HuH-7.5 (cell line): ENCODE results near the gene NKAIN4.
A peak's percentile ranks its signal among the peaks of the same experiment; 100 is the strongest.

Experiments used
- DNase-seq: peaks from one replicate; pipeline ENCODE4 v3.0.0; 2011; ENCODE audit warnings: low spot score

Gene NKAIN4

DNA sequence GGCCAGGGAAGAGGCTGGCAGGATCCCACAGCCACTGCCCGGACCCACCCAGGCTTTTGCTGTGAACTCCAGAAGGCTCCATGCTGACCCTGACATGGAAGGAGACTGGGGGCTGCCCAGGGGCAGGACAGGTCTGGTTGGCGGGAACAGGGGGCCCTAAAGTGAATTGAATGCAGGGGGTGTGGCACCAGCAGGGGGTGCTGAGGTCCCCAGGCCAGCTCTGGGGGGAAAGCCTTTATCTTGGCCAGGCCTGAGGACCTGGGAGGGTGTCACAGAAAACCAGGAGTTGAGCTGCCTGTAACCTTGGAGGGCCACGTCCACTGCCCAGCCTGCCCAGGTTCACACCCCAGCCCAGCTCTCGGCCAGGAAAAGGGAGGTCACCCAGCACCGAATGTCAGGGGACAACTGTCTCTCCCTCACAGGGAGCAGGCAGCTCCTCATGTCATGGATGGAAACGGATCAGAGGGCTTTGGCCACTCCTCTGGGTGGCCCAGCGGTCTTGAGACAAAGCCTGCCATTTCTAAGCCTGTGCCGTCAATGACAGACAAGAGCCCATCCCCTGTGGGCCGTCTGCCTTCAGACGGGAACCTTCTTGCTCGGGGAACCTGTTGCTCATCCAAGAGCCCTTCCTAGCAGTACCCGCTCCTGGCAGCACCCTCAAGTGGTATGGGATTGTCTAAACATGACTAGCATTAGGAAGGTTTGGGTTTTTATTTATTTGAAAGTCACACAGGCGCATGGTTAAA lies 35.4 kb downstream of the NKAIN4 start:
- DNase-seq: no peak

DNA sequence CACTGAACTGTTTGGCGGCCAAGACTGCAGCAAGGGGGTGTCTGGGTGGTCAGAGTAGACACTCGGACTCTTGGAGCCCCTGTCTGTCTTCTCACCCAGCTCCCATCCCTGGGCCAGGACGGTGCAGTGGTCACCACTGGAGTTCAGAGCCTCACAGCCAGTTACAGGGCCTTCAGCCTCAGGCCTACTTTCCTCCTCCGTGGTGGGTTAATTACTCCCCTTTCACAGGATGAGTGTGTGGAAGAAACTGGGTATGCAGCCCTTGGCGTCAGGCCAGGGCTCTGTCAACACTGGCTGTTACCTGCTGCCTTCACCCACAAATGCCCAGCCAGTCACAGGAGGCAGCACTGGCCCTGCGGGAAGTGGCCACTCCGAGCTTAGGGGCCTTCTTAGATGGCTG lies 36.6 kb downstream of the NKAIN4 start:
- DNase-seq: no peak

- DNase-seq: peak; percentile 50
Observed at GRCh38 chr20:63216849-63217471, 37.3 kb downstream of the NKAIN4 start.

DNA sequence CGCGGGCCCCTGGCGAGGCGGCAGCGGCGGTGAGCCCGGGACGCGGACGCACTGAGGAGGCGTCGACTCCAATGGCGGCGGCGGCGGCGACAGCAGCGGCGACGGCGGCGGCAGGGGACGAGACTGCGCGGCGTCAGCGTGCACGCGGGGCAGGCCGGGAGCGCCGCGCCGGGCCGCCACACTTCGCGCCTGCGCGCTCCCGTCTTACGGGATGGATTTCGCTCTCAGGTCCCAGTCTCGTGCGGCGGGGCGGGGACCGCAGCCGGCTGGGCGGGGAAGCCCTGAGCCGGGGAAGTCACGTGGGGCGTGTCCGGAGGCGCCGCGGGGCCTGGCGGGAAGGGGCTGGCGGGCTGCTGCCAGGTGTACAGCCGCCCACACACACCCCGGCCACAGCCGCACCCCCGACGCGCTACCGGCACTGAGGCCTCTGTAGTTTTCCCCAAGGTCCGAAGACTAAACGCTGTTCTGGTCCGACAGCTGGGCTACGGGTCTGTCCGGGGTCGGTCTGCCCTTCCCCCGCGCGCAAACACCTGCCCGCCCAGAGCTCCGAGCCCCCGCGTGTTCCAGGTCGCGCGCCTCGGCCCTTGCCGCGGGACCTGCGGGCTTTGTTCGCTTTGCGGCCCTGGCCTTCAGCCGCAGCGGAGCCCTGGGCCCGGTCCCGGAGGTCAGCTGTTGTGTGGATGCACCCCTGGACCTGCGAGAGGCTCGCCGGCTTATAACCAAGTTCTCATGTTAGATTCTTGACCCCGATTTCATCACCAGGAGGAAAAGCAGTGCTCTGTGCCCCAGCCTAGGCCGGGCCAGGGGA lies 38.0 kb downstream of the NKAIN4 start, which contains the start of gene YTHDF1:
Gene YTHDF1 (minus strand): TSS at position 91 of the 808 bp plus-strand sequence. CDS start 239 bp downstream, outside the sequence.
- peak; percentile 99 for DNase-seq

- DNase-seq: peak; percentile 96
Observed at GRCh38 chr20:63215101-63216040, 38.9 kb downstream of the NKAIN4 start.

DNA sequence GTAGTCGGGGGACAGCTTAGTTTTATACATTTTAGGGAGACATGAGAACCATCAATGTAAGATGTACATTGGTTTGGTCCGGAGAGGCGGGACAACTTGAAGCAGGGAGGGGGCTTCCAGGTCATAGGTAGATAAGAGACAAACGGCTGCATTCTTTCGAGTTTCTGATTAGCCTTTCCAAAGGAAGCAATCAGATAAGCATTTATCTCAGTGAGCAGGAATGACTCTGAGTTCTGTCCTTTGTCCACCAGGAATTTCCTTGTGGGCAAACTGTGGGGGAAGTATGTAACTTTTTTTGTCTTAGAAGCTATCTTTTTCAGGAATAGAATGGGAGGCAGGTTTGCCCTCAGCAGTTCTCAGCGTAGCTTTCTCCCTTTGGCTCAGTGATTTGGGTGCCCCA lies 39.7 kb downstream of the NKAIN4 start:
- no peak for DNase-seq

DNA sequence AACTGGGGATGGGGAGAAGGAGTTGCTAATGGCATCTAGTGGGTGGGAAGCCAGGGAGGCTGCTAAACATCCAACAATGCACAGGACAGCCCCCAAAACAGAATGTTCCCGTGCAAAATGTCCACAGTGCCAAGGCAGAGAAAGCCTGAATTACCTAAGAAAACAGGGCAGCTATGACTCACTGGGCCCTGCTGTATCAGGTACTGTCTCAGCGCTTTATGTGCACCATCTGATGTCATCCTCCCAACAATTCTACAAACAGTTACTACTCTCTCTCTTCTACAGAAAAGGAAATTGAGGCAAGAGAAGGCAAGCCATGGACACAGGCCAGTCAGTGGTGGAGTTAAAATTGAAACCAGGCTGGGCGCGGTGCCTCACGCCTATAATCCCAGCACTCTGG lies 41.5 kb downstream of the NKAIN4 start:
- no peak for DNase-seq

DNA sequence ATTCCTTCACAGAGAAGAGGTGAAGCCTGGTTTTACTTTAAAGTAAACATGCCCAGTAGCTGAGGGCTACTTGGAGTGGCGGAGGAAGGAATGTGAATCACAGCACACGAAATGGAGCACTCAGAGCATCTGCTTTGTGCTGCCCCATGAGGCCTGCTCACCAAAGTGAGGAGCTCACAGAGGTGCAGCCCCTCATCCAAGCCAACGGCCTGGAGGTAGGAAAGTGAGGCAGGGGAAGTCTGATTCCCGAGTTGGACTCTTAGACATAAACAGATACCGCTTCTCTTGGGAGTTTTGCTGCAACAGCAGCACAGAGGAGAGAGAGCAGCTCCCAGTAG lies 41.9 kb downstream of the NKAIN4 start:
- DNase-seq: no peak

- DNase-seq: no peak
Observed at GRCh38 chr20:63210011-63210605, 44.2 kb downstream of the NKAIN4 start.

- no peak for DNase-seq
Observed at GRCh38 chr20:63208346-63208909, 45.8 kb downstream of the NKAIN4 start.

GRCh38 chr20:63206878-63207277 lies 47.4 kb downstream of the NKAIN4 start:
- no peak for DNase-seq

- no peak for DNase-seq
Observed at GRCh38 chr20:63205896-63206295, 48.4 kb downstream of the NKAIN4 start.

DNA sequence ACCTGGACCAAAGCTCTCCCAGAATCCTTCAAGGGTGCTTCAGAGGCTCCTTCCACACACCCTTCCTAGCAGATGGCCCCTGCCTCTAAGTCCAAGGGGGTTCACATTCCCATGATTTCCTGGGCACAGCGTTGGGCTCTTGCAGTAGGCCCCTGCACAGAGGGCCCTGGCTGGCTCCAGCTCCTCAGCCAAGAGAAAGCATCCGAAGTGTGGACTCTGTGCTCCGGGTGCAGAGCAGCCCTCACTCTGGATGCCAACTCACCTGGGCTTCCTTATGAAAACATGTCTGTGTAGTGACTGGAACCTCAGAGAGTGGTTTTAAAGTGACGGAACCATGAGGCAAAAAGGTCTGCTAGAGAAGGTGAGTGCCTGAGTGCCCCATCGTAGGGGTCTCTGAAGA lies 49.9 kb downstream of the NKAIN4 start:
- no peak for DNase-seq

DNA sequence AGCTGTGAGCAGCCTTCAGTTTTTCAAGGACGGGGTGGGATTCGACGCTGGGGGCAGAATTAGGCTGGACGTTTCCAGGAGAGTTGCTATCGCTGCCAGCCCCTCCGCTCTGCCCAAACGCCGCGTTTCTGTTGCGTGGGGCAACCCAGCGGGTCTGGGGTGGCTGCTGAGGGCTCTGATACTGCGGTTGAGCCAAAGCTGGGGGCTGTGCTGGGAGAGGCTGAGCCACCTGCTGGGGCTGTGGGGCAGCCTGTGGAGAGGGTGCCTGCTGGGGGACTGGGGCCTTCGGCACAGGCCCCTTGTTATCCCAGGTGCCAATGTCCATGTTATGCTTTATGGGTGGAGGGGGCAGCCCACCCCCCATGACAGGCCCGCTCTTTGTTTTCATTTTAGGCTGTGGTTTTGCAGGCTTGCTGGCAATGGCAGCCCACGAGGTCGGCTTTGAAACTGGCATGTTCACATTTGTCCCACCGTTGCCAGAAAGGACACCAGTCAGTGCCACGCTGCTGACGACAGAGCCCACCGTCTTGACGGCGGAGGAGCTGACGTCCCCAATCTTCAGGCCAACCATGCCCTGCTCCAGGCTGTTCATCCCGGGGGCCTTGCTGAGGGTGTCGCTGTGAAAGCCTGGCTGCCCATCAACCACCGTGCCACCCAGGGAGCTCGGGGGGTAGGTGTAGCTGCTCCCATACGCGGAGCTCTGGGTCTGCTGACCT lies 51.3 kb downstream of the NKAIN4 start:
- no peak for DNase-seq

DNA sequence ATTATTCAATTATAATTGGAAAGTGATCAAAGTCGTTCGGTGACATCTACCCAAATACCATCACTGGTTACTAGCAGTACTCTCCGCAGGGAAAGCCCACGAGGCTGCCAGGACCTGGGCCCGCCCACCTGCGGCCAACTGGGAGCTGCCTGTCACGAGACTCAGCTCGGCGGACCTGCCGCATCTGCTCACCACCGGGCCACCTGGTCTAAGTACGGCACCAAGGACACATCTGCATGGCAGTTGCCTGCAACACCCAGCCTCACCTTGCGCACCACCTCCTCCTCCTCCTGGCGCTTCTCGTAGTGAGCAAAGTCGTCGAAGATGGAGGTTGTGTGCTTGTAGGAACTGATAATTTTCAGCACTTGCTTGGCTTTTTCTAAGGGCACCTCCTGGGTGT lies 52.2 kb downstream of the NKAIN4 start:
- no peak for DNase-seq

GRCh38 chr20:63198606-63199005 lies 55.7 kb downstream of the NKAIN4 start:
- DNase-seq: no peak

DNA sequence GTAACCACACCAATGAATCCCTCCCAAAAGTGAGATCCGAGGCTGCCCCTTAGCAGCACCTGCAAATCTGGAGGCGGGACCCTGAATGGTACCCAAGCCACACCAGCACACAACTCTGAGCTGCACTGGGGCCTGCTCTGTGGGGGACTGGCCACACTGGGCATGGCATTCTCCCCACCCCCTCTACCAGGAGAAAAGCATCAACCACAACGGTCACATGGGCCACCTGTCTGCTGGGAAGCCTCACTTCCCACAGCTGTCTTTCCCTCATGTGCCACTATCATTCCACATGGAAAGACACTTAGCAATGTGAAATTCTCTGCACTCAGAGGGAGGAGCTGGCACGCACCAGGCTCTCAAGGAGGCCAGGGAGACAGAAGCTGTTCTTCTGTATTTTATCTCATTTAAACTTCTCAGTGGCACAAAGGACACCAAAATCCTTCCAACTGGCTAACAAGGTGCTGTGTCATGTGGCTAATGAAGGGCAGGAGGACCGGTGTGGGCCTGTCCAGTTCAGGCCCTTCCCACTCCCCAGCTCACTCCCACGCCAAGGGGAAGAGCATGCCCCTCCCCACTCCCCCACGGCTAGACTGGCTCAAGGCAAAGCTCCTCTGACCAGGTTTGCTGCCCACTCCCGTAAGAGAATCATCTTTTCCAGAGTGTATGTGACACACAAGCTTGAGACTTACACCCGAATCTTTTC lies 57.3 kb downstream of the NKAIN4 start:
- no peak for DNase-seq

DNA sequence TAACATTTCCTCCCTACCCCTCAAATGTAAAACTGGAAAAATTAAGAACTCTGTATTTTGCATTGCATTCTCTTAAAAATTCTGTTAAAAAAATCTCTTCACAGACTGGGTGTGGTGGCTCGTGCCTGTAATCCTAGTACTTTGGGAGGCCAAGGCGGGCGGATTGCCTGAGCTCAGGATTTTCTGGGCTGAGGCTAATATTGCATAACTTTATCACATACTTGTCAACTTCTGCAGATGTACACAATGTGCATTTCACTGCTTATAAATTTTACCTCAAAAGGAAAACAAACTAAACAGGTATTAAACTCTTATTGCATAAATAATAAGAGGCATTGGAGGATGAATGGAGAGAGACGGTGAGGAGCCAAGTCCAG lies 59.5 kb downstream of the NKAIN4 start:
- DNase-seq: no peak

- DNase-seq: no peak
Observed at GRCh38 chr20:63194007-63194796, 60.1 kb downstream of the NKAIN4 start.
